Activated T-cell treated with anti-CD3 and anti-CD28 coated beads for 48 hours (primary cell): ENCODE data around the gene WIPI1.
"Not testable (repeated sequence)": the region's sequence is repeated elsewhere in the genome, so short reads cannot be mapped to it uniquely, and the experiment has no call there.

Experiments used
- DNase-seq: peaks from one replicate; pipeline ENCODE4 v3.0.0-alpha.2; 2020; ENCODE audit warnings: low read depth

The WIPI1 gene

GRCh38 chr17:68457168-68457538, at the start of gene WIPI1:
WIPI1 (minus strand) TSS chr17:68457496; CDS start chr17:68457421, 75 bp downstream.
- DNase-seq = no peak

GRCh38 chr17:68505951-68506350, 48.7 kb upstream of the WIPI1 start:
- no peak for DNase-seq

GRCh38 chr17:68501074-68501473, 43.8 kb upstream of the WIPI1 start:
- no peak for DNase-seq

- no peak for DNase-seq
Observed at GRCh38 chr17:68499587-68499986, 42.3 kb upstream of the WIPI1 start.

- DNase-seq = no peak
Observed at GRCh38 chr17:68498479-68499326, 41.4 kb upstream of the WIPI1 start.

- DNase-seq = no peak
Observed at GRCh38 chr17:68497885-68498319, 40.6 kb upstream of the WIPI1 start.

GRCh38 chr17:68495081-68495480, 37.8 kb upstream of the WIPI1 start:
- DNase-seq = no peak

GRCh38 chr17:68492394-68493054, 35.2 kb upstream of the WIPI1 start:
- DNase-seq = not testable (repeated sequence)

GRCh38 chr17:68491381-68492231, 34.3 kb upstream of the WIPI1 start:
- no peak for DNase-seq

GRCh38 chr17:68489919-68490318, 32.6 kb upstream of the WIPI1 start:
- no peak for DNase-seq

GRCh38 chr17:68484458-68484857, 27.2 kb upstream of the WIPI1 start:
- no peak for DNase-seq

GRCh38 chr17:68482576-68483041, 25.3 kb upstream of the WIPI1 start:
- DNase-seq = no peak

- no peak for DNase-seq
Observed at GRCh38 chr17:68480885-68481284, 23.6 kb upstream of the WIPI1 start.

GRCh38 chr17:68470961-68471360, 13.7 kb upstream of the WIPI1 start:
- no peak for DNase-seq

- no peak for DNase-seq
Observed at GRCh38 chr17:68468788-68469187, 11.5 kb upstream of the WIPI1 start.

GRCh38 chr17:68468334-68468733, 11.0 kb upstream of the WIPI1 start:
- DNase-seq = no peak

- DNase-seq = no peak
Observed at GRCh38 chr17:68463211-68464019, 6.1 kb upstream of the WIPI1 start.

GRCh38 chr17:68462381-68463210, 5.3 kb upstream of the WIPI1 start:
- peak; percentile 47 for DNase-seq

GRCh38 chr17:68461589-68461988, 4.3 kb upstream of the WIPI1 start:
- peak; percentile 27 for DNase-seq

GRCh38 chr17:68461122-68461539, 3.8 kb upstream of the WIPI1 start:
- no peak for DNase-seq

- no peak for DNase-seq
Observed at GRCh38 chr17:68460715-68461114, 3.4 kb upstream of the WIPI1 start.
